Stimulated activated CD8-positive, alpha-beta memory T cell treated with anti-CD3 and anti-CD28 coated beads, Interleukin-7, amount 100 ng/mL, for 24 hours (primary cell): Measurements from ENCODE around the gene ATXN3L.
"Not testable (repeated sequence)": the region's sequence is repeated elsewhere in the genome, so short reads cannot be mapped to it uniquely, and the experiment has no call there.

Experiments
- DNase-seq: peaks from one replicate; pipeline ENCODE4 v3.0.0-alpha.2; 2020; ENCODE audit warnings: low read depth

Gene ATXN3L

DNA sequence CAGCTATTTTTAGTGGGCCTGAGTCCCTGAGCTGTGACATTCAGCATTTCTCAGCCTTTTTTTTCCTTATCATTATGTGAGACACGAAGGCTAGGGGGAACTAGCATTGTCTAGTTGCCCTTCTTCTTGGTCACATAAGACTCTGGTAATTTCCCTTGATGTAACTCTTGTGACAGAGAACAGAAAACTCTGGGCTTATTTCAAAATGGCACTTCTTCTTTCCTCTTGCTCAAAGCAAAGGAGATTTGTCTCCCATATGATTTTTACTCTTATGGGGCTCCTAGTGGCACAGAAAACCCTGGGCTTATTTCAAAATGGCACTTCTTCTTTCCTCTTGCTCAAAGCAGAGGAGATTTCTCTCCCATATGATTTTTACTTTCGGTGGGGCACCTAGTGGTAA, 14.7 kb downstream of the ATXN3L start:
- DNase-seq: no peak

DNA sequence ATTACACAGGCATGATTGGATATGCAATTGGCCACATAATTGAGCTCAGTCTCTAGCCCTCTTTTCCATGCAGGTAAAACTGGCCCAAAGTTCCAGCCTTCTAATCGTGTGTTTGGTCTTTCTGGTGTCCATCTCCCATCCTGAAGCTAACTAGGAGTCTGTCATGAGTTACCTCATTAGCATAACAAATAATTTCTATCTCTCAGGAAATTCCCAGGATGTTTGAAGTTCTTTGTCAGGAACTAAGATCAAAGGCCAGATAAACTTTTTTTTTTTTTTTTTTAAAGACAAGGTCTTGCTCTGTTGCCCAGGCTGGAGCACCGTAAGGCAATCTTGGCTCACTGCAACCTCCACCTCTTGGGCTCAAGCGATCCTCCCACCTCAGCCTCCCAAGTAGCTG, 15.8 kb downstream of the ATXN3L start:
- no peak for DNase-seq

DNA sequence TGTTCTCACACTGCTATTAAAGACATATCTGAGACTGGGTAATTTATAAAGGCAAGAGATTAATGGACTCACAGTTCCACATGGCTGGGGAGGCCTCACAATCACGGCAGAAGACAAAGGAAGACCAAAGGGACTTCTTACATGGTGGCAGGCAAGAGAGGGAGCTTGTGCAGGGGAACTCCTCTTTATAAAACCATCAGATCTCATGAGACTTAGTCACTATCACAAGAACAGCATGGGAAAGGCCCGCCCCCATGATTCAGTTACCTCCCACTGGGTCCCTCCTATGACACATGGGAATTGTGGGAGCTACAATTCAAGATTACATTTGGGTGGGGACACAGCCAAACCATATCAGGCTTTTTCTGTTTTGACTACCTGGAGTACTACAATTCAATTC, 16.6 kb downstream of the ATXN3L start:
- not testable (repeated sequence) for DNase-seq

DNA sequence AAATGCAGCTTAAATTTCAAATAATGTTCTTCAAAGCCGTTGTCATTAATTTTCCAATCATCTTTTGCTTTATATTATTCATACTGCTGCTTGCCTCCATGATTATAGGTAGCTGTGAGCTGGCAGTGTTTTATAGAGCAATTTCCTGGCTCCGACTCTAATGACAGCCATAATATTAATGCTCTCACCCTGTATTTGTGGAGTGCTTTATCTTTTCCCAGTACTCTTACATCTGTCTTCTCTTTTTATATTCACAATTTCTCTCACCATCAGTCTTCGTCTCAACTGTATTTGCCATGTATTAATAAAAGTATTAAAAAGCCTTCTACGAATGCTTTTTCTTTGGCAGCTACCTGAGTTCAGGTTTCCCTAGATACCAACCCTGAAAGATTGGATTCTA, 21.0 kb downstream of the ATXN3L start:
- DNase-seq: no peak

GRCh38 chrX:13295841-13296240, 24.0 kb downstream of the ATXN3L start:
- no peak for DNase-seq

DNA sequence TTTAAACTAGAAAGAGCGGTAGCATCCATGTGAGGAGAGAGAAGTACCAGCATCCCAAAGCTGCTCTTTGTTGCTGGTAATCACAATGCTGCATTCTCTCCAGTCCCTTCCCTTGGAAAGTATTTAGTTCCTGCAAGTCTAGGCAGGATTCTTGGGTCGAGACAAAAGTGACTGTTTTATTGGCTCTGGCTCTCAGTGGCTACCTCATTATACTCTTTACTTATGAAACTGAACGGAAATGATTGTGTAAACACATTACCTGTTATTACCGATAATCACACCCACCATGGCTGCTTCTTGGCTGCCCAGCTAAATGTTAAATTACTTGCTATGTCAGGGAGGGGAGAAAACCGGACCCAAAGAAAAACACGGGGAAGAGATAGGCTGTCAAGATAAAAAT, 26.2 kb downstream of the ATXN3L start:
- no peak for DNase-seq

GRCh38 chrX:13290891-13291614, 28.8 kb downstream of the ATXN3L start:
- no peak for DNase-seq

- DNase-seq: no peak
Observed at GRCh38 chrX:13288671-13289070, 31.2 kb downstream of the ATXN3L start.

DNA sequence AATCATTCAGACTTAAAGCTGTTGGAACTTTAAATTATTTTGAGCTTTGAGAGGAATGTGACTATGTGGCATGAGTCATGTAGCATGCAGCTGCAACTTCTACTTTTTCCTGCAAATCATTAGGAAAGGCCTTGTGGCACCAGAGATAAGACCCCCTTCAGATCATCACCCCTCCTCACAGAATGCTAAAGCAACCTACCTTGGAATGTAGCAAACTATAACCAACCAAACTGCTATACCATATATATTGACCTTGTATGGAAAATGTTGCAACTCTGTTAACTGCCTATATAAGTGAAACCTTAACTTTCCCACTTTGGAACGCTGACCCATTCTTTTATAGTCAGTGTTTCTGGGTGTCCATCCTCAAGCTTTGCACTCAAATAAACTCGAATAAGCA, 32.0 kb downstream of the ATXN3L start:
- DNase-seq: no peak

DNA sequence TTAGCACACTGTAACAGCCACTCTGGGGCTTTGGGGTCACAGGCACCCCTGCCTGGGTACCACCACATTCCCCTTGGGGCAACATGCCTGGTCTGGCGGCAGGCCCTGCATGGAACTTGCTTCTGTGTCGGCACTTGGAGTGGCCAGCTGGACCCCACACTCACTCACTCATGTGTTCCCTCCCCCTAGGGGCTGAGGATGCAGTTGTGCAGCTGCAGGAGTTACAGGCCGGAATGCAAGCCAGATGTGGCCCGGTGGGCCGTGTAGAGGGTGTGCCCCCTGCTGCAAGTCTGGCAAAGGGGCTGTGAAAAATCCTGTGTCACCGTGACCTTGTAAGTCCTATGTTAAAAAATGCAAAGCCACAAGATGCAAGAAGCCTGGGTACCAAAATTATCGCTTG, 34.2 kb downstream of the ATXN3L start:
- DNase-seq: no peak

- no peak for DNase-seq
Observed at GRCh38 chrX:13285229-13285628, 34.6 kb downstream of the ATXN3L start.

DNA sequence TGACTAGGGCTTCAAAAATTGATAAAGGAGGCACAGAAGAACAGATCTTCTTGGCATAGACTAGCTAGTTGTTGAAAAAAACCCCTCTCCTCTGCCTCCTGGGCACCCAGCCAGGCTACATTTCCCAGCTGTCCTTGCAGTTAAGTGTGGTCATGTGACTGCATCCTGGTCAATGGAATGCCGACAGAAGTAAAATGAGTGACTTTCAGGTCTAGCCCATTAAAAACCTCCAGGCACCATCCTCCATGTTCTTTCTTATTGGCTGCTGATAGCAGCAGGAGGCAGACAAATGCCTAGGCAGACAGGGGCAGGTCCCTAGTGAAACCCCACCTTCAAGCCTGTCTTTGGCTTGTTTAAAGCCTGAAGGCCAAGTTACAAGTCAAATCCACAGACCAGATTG, 35.3 kb downstream of the ATXN3L start:
- no peak for DNase-seq

- no peak for DNase-seq
Observed at GRCh38 chrX:13283950-13284546, 35.8 kb downstream of the ATXN3L start.

DNA sequence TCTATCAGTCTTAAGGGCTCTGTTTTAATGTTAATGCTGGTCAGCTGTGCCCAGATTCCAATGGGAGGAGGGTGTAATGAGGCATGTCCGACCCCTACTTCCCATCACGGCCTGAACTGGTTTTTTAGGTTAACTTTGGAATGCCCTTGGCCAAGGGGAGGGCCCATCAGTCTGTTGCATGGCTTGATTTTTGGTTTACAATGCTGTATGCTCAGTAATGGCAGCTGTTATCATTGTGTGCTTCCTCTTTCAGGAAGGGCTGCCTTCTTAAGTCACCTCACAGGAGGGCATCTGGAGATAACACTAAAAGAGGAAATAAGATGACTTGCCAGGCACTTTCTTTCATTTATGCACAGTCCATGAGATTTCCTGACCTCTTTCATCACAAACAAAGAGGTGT, 36.3 kb downstream of the ATXN3L start:
- DNase-seq: no peak

DNA sequence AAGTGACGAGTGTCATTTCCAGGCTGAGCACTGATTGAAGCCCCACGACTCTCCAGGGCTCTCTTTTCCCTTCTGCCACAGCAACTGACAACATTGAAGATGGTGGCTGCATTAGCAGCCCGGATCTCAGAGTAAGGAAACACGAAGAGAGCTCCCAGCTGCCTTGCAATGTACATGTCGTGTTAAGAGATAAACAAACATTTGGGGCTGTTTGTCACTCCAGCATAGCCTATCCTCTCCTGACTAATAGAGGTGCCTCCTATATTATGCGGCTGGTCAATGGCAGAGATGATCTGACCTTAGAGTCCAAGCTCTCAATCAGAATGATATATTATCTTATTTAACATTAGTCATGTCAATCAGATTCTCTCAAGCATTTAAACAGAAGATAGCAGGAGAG, 38.6 kb downstream of the ATXN3L start:
- no peak for DNase-seq

- DNase-seq: no peak
Observed at GRCh38 chrX:13279279-13280018, 40.4 kb downstream of the ATXN3L start.

DNA sequence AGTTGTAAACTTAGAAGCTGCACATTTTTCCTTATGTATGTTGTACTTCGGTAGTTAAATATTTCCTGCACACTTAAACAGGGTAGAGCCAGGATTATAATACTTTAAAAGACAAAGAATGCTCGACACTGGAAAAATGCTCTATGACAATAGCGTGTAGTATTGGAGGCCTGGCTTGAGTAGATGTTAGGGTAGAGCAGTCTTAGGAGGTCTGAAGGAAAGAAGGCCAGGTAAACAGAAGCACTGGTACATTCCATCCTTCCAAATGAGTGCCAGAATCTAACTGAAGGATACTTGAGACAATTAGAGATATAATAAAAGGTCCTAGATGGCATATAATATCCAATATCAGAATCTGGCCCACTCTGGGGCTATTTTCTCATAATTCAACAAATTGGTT, 42.3 kb downstream of the ATXN3L start:
- no peak for DNase-seq

- DNase-seq: no peak
Observed at GRCh38 chrX:13276991-13277390, 42.9 kb downstream of the ATXN3L start.

GRCh38 chrX:13275031-13275430, 44.8 kb downstream of the ATXN3L start:
- no peak for DNase-seq

GRCh38 chrX:13272426-13272825, 47.4 kb downstream of the ATXN3L start:
- DNase-seq: no peak

DNA sequence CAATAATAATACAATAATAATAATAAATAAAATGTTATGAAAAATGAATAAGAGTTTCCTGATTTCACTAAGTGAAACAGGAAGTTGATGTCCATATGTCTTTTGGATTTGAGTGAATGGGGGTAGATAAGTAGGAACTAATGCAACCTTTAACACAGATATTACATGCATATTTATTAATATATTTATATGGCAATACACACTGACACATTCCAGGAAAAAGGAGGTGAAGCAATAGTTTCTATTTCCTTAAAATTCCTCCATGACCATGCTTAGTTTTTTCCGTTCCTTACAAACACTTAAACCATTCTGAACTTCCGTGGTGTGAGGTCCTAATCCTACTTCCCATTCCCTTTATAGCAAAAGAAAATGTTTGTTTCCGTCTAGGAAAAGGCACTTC, 48.3 kb downstream of the ATXN3L start:
- DNase-seq: no peak

GRCh38 chrX:13270360-13270759, 49.5 kb downstream of the ATXN3L start:
- no peak for DNase-seq

- DNase-seq: no peak
Observed at GRCh38 chrX:13268874-13269273, 51.0 kb downstream of the ATXN3L start.
